GM21423 (cell line): ENCODE data around the gene GULP1.

Experiments used
- ATAC-seq: cut with Tn5 transposase; IDR thresholded peaks from one replicate; pipeline ENCODE4 v1.9.1; 2021; ENCODE audit warnings: mild to moderate bottlenecking, moderate library complexity; ENCODE audit not compliant: unreplicated experiment

Gene GULP1

GRCh38 chr2:188414869-188415753, 123.4 kb downstream of the GULP1 start:
- ATAC-seq, result no peak

GRCh38 chr2:188415754-188416083, 124.0 kb downstream of the GULP1 start:
- no peak for ATAC-seq

GRCh38 chr2:188416367-188416766, 124.7 kb downstream of the GULP1 start:
- no peak for ATAC-seq

GRCh38 chr2:188422726-188423125, 131.1 kb downstream of the GULP1 start:
- ATAC-seq, result no peak

GRCh38 chr2:188425266-188425665, 133.6 kb downstream of the GULP1 start:
- no peak for ATAC-seq

- ATAC-seq, result no peak
Observed at GRCh38 chr2:188426121-188426520, 134.4 kb downstream of the GULP1 start.

- no peak for ATAC-seq
Observed at GRCh38 chr2:188430705-188431104, 139.0 kb downstream of the GULP1 start.

GRCh38 chr2:188434018-188434417, 142.3 kb downstream of the GULP1 start:
- no peak for ATAC-seq

GRCh38 chr2:188435115-188435514, 143.4 kb downstream of the GULP1 start:
- ATAC-seq, result no peak

- ATAC-seq, result no peak
Observed at GRCh38 chr2:188437537-188437936, 145.9 kb downstream of the GULP1 start.

- ATAC-seq, result no peak
Observed at GRCh38 chr2:188439986-188440385, 148.3 kb downstream of the GULP1 start.

- no peak for ATAC-seq
Observed at GRCh38 chr2:188440849-188441248, 149.2 kb downstream of the GULP1 start.

- ATAC-seq, result no peak
Observed at GRCh38 chr2:188441288-188441947, 149.7 kb downstream of the GULP1 start.

GRCh38 chr2:188443207-188443606, 151.5 kb downstream of the GULP1 start:
- ATAC-seq, result no peak

GRCh38 chr2:188444106-188444835, 152.6 kb downstream of the GULP1 start:
- no peak for ATAC-seq

- ATAC-seq, result no peak
Observed at GRCh38 chr2:188449561-188449960, 157.9 kb downstream of the GULP1 start.

GRCh38 chr2:188449971-188450370, 158.3 kb downstream of the GULP1 start:
- no peak for ATAC-seq

- no peak for ATAC-seq
Observed at GRCh38 chr2:188450732-188451483, 159.2 kb downstream of the GULP1 start.

- ATAC-seq, result no peak
Observed at GRCh38 chr2:188452084-188452483, 160.4 kb downstream of the GULP1 start.

GRCh38 chr2:188456114-188456909, 164.6 kb downstream of the GULP1 start:
- ATAC-seq, result no peak
